K562 (cell line): ENCODE results near the gene KAT2B. TPM values are rescaled to one million over a fixed set of nuclear protein-coding genes. Genes with fewer than 3 reads are reported as not detected.
A peak's percentile ranks its signal among the peaks of the same experiment; 100 is the strongest.

ENCODE experiments used
- CREM ChIP-seq: IDR thresholded peaks from 2 replicates; pipeline ENCODE4 v1.6.1; 2014; ENCODE audit warnings: antibody characterized with exemption, low read depth
- HMG20B ChIP-seq: fragments of 250-450 bp; sonication (Bioruptor Pico); IDR thresholded peaks from 2 replicates; pipeline ENCODE4 v1.5.0; 2021; ENCODE audit warnings: mild to moderate bottlenecking
- NR2C2 ChIP-seq, 2 experiments: fragments of 200-800 bp in 1 of 2; sonication (Bioruptor generic) in 1 of 2; sonication (generic) in 1 of 2; formaldehyde crosslinking in 1 of 2; IDR thresholded peaks; 2 replicates each; pipeline versions ENCODE4 v1.6.1 to v1.8.0; 2016 to 2022; ENCODE audit warnings: mild to moderate bottlenecking in 1 of 2, missing compliant biosample characterization in 1 of 2, missing genetic modification characterization in 1 of 2, missing genetic modification reagents in 1 of 2
- PTTG1 ChIP-seq: fragments of 450-650 bp; IDR thresholded peaks from 2 replicates; pipeline ENCODE4 v1.6.1; 2016; ENCODE audit warnings: low read depth, mild to moderate bottlenecking, missing genetic modification characterization, missing compliant biosample characterization
- SMAD1 ChIP-seq: fragments of 150-350 bp; IDR thresholded peaks from 2 replicates; pipeline ENCODE4 v1.6.1; 2014; ENCODE audit warnings: low read length, low read depth; ENCODE audit not compliant: partially characterized antibody
- TRIM24 ChIP-seq, 2 experiments: fragments of 450-650 bp; IDR thresholded peaks; 2 replicates each; pipeline ENCODE4 v1.6.1; 2016
- ZBED1 ChIP-seq: IDR thresholded peaks from 2 replicates; pipeline ENCODE4 v1.6.1; 2014
- ZEB2 ChIP-seq: fragments of 450-650 bp; IDR thresholded peaks from 2 replicates; pipeline ENCODE4 v1.6.1; 2016
- polyA plus RNA-seq, 8 experiments: library from polyadenylated mRNA; depleted of rRNA in 4 of 8; stranded (reverse) in 5 of 8; unstranded in 3 of 8; fragments of >200 nt; fragmentation: Nextera tagmentation in 2 of 8; fragmentation: Illumina TruSeq in 1 of 8; extraction: Ambion mirVana in 2 of 8; extraction: Trizol in 1 of 8; gene quantifications; 2 replicates each; pipeline versions ENCODE4 v1.2.1 to v1.2.3, GENCODE V29; 2011 to 2014; ENCODE audit warnings: inconsistent platforms in 1 of 8, missing spikeins in 1 of 8
- total RNA-seq, 7 experiments: library from RNA; depleted of rRNA in 6 of 7; stranded (reverse); fragments of >200 nt in 6 of 7; fragmentation: Illumina TruSeq in 2 of 7; extraction: Trizol in 2 of 7; gene quantifications; 2 replicates each; pipeline versions ENCODE4 v1.2.1 to v1.2.3, GENCODE V29; 2011 to 2021; ENCODE audit warnings: low replicate concordance in 1 of 7
- TF ChIP-seq, protein P1 (sequence below), 2 experiments: fragments of 450-650 bp; IDR thresholded peaks; 2 replicates each; pipeline ENCODE4 v1.6.1; 2016
- TF ChIP-seq, protein P2 (sequence below): fragments of 450-650 bp; IDR thresholded peaks from 2 replicates; pipeline ENCODE4 v1.6.1; 2016; ENCODE audit warnings: mild to moderate bottlenecking, moderate library complexity
- TF ChIP-seq, protein P3 (sequence below): fragments of 150-350 bp; conservative IDR thresholded peaks from 2 replicates; pipeline ENCODE4 v1.6.1; 2014; ENCODE audit warnings: low read length

Gene KAT2B
- total and polyA plus RNA-seq, 9 of the 15 experiments (the other 6 are each of a cell fraction or from before 2014, with no cell fraction given): 3.3 to 14.9 (median 12.2) TPM

DNA sequence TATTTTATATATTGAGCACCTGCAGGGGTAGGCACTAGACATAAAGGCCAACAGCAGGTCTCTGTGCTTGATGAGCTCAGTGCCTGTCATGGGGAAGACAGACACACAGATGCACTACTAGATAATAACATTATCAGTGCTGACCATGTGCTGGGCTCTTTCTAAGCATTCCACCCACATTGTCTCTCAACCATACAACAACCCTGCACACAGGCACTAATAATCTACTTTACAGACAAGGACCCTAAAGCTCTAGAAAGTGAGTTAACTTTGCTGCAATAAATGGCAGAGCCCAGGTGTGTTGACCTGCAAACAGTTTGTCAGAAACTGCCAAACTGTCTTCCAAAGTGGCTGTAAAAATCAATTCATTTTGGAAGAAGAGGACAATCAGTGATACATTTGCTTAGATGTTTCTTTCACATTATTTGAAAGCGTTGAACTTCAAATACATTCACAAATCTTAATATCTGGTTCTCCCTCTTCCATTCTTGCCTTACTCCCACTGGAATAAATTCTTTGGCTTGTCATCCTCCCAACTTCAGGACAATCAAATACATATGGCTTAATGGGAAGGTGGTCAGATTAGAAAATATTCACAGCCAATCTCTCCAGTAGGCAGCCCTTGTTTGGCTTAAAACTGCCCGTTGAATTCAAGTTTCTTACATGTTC, 17.2 kb upstream of the KAT2B start (continued):
- TF ChIP-seq, protein P1, sequence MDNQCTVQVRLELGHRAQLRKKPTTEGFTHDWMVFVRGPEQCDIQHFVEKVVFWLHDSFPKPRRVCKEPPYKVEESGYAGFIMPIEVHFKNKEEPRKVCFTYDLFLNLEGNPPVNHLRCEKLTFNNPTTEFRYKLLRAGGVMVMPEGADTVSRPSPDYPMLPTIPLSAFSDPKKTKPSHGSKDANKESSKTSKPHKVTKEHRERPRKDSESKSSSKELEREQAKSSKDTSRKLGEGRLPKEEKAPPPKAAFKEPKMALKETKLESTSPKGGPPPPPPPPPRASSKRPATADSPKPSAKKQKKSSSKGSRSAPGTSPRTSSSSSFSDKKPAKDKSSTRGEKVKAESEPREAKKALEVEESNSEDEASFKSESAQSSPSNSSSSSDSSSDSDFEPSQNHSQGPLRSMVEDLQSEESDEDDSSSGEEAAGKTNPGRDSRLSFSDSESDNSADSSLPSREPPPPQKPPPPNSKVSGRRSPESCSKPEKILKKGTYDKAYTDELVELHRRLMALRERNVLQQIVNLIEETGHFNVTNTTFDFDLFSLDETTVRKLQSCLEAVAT (IDR thresholded peaks at IDR 0.05): peak; percentile 15 to 58; a peak in 2 of 4 replicates
- TF ChIP-seq, protein P2, sequence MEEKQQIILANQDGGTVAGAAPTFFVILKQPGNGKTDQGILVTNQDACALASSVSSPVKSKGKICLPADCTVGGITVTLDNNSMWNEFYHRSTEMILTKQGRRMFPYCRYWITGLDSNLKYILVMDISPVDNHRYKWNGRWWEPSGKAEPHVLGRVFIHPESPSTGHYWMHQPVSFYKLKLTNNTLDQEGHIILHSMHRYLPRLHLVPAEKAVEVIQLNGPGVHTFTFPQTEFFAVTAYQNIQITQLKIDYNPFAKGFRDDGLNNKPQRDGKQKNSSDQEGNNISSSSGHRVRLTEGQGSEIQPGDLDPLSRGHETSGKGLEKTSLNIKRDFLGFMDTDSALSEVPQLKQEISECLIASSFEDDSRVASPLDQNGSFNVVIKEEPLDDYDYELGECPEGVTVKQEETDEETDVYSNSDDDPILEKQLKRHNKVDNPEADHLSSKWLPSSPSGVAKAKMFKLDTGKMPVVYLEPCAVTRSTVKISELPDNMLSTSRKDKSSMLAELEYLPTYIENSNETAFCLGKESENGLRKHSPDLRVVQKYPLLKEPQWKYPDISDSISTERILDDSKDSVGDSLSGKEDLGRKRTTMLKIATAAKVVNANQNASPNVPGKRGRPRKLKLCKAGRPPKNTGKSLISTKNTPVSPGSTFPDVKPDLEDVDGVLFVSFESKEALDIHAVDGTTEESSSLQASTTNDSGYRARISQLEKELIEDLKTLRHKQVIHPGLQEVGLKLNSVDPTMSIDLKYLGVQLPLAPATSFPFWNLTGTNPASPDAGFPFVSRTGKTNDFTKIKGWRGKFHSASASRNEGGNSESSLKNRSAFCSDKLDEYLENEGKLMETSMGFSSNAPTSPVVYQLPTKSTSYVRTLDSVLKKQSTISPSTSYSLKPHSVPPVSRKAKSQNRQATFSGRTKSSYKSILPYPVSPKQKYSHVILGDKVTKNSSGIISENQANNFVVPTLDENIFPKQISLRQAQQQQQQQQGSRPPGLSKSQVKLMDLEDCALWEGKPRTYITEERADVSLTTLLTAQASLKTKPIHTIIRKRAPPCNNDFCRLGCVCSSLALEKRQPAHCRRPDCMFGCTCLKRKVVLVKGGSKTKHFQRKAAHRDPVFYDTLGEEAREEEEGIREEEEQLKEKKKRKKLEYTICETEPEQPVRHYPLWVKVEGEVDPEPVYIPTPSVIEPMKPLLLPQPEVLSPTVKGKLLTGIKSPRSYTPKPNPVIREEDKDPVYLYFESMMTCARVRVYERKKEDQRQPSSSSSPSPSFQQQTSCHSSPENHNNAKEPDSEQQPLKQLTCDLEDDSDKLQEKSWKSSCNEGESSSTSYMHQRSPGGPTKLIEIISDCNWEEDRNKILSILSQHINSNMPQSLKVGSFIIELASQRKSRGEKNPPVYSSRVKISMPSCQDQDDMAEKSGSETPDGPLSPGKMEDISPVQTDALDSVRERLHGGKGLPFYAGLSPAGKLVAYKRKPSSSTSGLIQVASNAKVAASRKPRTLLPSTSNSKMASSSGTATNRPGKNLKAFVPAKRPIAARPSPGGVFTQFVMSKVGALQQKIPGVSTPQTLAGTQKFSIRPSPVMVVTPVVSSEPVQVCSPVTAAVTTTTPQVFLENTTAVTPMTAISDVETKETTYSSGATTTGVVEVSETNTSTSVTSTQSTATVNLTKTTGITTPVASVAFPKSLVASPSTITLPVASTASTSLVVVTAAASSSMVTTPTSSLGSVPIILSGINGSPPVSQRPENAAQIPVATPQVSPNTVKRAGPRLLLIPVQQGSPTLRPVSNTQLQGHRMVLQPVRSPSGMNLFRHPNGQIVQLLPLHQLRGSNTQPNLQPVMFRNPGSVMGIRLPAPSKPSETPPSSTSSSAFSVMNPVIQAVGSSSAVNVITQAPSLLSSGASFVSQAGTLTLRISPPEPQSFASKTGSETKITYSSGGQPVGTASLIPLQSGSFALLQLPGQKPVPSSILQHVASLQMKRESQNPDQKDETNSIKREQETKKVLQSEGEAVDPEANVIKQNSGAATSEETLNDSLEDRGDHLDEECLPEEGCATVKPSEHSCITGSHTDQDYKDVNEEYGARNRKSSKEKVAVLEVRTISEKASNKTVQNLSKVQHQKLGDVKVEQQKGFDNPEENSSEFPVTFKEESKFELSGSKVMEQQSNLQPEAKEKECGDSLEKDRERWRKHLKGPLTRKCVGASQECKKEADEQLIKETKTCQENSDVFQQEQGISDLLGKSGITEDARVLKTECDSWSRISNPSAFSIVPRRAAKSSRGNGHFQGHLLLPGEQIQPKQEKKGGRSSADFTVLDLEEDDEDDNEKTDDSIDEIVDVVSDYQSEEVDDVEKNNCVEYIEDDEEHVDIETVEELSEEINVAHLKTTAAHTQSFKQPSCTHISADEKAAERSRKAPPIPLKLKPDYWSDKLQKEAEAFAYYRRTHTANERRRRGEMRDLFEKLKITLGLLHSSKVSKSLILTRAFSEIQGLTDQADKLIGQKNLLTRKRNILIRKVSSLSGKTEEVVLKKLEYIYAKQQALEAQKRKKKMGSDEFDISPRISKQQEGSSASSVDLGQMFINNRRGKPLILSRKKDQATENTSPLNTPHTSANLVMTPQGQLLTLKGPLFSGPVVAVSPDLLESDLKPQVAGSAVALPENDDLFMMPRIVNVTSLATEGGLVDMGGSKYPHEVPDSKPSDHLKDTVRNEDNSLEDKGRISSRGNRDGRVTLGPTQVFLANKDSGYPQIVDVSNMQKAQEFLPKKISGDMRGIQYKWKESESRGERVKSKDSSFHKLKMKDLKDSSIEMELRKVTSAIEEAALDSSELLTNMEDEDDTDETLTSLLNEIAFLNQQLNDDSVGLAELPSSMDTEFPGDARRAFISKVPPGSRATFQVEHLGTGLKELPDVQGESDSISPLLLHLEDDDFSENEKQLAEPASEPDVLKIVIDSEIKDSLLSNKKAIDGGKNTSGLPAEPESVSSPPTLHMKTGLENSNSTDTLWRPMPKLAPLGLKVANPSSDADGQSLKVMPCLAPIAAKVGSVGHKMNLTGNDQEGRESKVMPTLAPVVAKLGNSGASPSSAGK: peak; percentile 58
- TF ChIP-seq HMG20B (CRISPR knock-in tag): no peak
- TF ChIP-seq SMAD1: peak; percentile 87
- TF ChIP-seq CREM: peak; percentile 90
- no peak for TF ChIP-seq NR2C2 (CRISPR knock-in tag; IDR thresholded peaks at IDR 0.05)
- 0 out of 2 replicates have a peak, but pooled peaks have one; percentile 7 for TF ChIP-seq NR2C2 (tag; IDR thresholded peaks at IDR 0.05)
- peak; percentile 74; the same call in 1 of the 2 replicates for TF ChIP-seq ZBED1
- TF ChIP-seq, protein P3, sequence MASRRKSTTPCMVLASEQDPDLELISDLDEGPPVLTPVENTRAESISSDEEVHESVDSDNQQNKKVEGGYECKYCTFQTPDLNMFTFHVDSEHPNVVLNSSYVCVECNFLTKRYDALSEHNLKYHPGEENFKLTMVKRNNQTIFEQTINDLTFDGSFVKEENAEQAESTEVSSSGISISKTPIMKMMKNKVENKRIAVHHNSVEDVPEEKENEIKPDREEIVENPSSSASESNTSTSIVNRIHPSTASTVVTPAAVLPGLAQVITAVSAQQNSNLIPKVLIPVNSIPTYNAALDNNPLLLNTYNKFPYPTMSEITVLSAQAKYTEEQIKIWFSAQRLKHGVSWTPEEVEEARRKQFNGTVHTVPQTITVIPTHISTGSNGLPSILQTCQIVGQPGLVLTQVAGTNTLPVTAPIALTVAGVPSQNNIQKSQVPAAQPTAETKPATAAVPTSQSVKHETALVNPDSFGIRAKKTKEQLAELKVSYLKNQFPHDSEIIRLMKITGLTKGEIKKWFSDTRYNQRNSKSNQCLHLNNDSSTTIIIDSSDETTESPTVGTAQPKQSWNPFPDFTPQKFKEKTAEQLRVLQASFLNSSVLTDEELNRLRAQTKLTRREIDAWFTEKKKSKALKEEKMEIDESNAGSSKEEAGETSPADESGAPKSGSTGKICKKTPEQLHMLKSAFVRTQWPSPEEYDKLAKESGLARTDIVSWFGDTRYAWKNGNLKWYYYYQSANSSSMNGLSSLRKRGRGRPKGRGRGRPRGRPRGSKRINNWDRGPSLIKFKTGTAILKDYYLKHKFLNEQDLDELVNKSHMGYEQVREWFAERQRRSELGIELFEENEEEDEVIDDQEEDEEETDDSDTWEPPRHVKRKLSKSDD: no peak
- TF ChIP-seq PTTG1 (tag): no peak
- TF ChIP-seq ZEB2: peak; percentile 89
- peak; percentile 93 to 96 for TF ChIP-seq TRIM24 (IDR thresholded peaks at IDR 0.05)
